Effector CD4-positive, alpha-beta T cell (primary cell): Measurements from ENCODE around the gene ZSWIM5.
"Not testable (repeated sequence)": the region's sequence is repeated elsewhere in the genome, so short reads cannot be mapped to it uniquely, and the experiment has no call there.

Experiments
- DNase-seq: peaks from one replicate; pipeline ENCODE4 v3.0.0-alpha.2; 2020

The ZSWIM5 gene

GRCh38 chr1:45016090-45016697 lies 190.2 kb downstream of the ZSWIM5 start:
- no peak for DNase-seq

- DNase-seq = no peak
Measured at GRCh38 chr1:45015683-45016082, 190.7 kb downstream of the ZSWIM5 start.

GRCh38 chr1:45014321-45015028 lies 191.9 kb downstream of the ZSWIM5 start:
- DNase-seq = peak; percentile 75

GRCh38 chr1:45013551-45014209 lies 192.7 kb downstream of the ZSWIM5 start:
- DNase-seq = no peak

GRCh38 chr1:45012639-45013278 lies 193.6 kb downstream of the ZSWIM5 start:
- DNase-seq = no peak

GRCh38 chr1:45011837-45012638 lies 194.4 kb downstream of the ZSWIM5 start, which contains the start of gene UROD:
UROD (plus strand) TSS chr1:45012254; CDS start chr1:45012266, 12 bp downstream.
- DNase-seq = peak; percentile 86

- DNase-seq = peak; percentile 67
Measured at GRCh38 chr1:45010855-45011811, 195.3 kb downstream of the ZSWIM5 start, which contains the start of gene HECTD3. HECTD3 (minus strand) TSS chr1:45011324; CDS start chr1:45011257, 67 bp downstream.

- no peak for DNase-seq
Measured at GRCh38 chr1:45009956-45010854, 196.2 kb downstream of the ZSWIM5 start.

- no peak for DNase-seq
Measured at GRCh38 chr1:45009296-45009865, 197.0 kb downstream of the ZSWIM5 start.

- no peak for DNase-seq
Measured at GRCh38 chr1:45008516-45008915, 197.9 kb downstream of the ZSWIM5 start.

GRCh38 chr1:45008076-45008475 lies 198.3 kb downstream of the ZSWIM5 start:
- DNase-seq = no peak

GRCh38 chr1:45007311-45007710 lies 199.1 kb downstream of the ZSWIM5 start:
- DNase-seq = no peak

- no peak for DNase-seq
Measured at GRCh38 chr1:45005761-45006160, 200.6 kb downstream of the ZSWIM5 start.

- no peak for DNase-seq
Measured at GRCh38 chr1:45004281-45004920, 202.0 kb downstream of the ZSWIM5 start.

GRCh38 chr1:45003741-45004140 lies 202.7 kb downstream of the ZSWIM5 start:
- no peak for DNase-seq

GRCh38 chr1:45002650-45003645 lies 203.5 kb downstream of the ZSWIM5 start:
- no peak for DNase-seq

GRCh38 chr1:45001576-45001975 lies 204.8 kb downstream of the ZSWIM5 start:
- DNase-seq = not testable (repeated sequence)

GRCh38 chr1:45001011-45001481 lies 205.4 kb downstream of the ZSWIM5 start:
- no peak for DNase-seq
